Head of caudate nucleus (tissue), 42 donors: ENCODE results near the gene ZSWIM2.
A peak's percentile ranks its signal among the peaks of the same experiment; 100 is the strongest.
"Not testable (repeated sequence)": the region's sequence is repeated elsewhere in the genome, so short reads cannot be mapped to it uniquely, and the experiment has no call there.

ENCODE experiments used
- DNase-seq, 42 donors: peaks; one replicate each; pipeline versions ENCODE4 v3.0.0 to v3.0.0-alpha.2; 2020 to 2021; ENCODE audit warnings: mixed read lengths in 7 of 42
- intact Hi-C: fragments of 100-400 bp; cut with DNase I; formaldehyde crosslinking; loops from one replicate; pipeline ENCODE4 v1.15.0; 2022

ZSWIM2 gene, protein sequence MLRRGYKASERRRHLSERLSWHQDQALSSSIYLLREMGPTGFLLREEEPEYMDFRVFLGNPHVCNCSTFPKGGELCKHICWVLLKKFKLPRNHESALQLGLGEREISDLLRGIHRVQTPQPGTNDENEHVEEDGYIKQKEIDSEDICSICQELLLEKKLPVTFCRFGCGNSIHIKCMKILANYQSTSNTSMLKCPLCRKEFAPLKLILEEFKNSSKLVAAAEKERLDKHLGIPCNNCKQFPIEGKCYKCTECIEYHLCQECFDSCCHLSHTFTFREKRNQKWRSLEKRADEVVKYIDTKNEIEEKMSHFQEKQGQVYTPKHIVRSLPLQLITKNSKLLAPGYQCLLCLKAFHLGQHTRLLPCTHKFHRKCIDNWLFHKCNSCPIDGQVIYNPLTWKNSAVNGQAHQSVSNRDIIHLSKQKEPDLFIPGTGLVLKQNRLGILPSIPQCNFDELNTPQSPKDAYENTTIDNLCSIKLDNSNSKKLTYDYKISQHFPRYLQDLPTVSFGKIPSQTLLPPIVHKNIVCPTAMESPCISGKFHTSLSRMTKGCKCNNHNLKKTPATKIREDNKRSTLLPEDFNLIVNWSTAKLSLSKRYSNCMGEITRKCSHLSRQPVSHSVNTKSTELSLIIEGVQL

GRCh38 chr2:186848873-186849578, at the start of gene ZSWIM2:
Gene ZSWIM2, minus strand, starts transcription at chr2:186849170. Its CDS starts 40 bp downstream, at chr2:186849130.
- peak; percentile 62 to 94 (median 85) for DNase-seq
- intact Hi-C loops: no loop called here

- intact Hi-C loops, DNase-seq: not testable (repeated sequence)
These were observed 47.2 kb upstream of the ZSWIM2 start for GRCh38 chr2:186896220-186896619.

DNA sequence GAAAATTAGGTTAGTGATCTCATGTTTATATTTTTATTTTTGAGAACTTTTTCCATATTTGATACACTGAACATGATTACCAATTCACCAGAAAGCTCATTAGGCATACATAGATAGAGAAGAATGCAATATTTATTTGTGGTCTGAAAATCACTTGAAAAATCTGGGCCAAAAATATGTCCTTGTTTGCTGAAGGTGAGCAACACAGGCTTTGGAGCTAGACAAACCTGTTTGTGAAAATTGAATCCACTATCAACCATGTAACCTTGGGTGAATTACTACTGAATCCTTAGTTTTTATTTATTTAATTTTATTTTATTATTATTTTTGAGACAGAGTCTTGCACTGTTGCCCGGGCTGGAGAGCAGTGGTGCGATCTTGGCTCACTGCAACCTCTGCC, 46.5 kb upstream of the ZSWIM2 start:
- no peak for DNase-seq
- intact Hi-C loops: no loop called here

GRCh38 chr2:186894478-186894877, 45.5 kb upstream of the ZSWIM2 start:
- DNase-seq: no peak
- intact Hi-C loops: no loop called here

- no peak for DNase-seq
- intact Hi-C loops: no loop called here
These were observed 43.9 kb upstream of the ZSWIM2 start for GRCh38 chr2:186892821-186893220.

- DNase-seq: no peak
- intact Hi-C loops: no loop called here
These were observed 42.2 kb upstream of the ZSWIM2 start for GRCh38 chr2:186891185-186891621.

DNA sequence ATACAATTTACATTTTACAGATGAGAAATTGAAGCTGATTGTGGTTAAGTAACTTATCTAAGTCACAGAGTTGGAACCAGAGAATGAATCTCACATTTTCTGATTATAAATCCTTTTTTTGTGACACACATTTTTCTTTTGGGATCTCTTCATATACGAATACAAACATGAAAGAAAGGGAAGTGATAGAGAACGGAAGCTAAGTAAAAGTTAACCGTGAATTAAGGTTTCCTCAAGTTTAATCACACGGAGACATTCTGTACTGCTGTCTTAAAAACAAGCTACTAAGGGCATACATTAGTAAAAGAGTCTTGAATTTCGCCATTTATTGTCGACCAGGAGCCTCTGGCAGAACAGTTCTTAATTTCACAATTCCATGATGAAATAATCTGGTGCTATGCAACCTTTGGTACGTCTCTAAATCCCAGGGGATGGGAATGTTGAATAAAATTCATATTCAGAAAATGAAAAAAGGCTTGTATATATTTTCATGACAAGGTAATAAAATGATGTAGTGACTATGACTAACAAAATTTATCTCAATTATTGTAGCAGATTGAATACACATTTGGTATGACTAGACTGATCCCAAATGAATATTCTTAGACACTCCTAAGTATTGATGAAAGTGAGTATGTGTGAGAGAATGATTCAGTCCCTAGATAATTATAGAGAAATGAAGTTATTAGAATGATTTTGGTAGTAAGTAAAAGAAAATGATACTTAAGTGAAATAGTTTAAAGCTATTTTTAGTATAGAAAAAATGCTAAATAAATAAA, 40.3 kb upstream of the ZSWIM2 start:
- intact Hi-C loops: no loop called here
- no peak for DNase-seq

GRCh38 chr2:186887107-186888090, 38.4 kb upstream of the ZSWIM2 start:
- intact Hi-C loops: no loop called here
- no peak for DNase-seq

DNA sequence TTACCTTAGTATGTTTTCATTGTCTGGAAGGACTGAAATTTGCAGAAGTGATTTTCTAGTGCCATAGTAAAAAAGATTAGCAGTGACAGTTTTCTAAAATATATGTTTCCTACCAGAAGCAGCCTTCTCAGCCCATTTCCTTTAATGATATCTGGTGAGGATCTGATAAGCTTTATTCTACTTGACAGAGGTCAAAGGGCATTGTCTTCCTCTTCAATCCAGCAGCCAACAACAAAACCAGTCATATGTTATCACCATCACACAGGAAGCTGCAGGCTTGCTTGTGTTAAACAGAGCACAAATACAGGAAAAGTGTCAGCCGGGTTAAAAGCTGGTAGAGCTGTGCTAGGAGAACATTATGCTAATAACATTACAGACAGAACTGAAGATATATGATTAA, 35.6 kb upstream of the ZSWIM2 start:
- no peak for DNase-seq
- intact Hi-C loops: no loop called here

GRCh38 chr2:186883666-186884065, 34.7 kb upstream of the ZSWIM2 start:
- intact Hi-C loops: no loop called here
- no peak for DNase-seq

GRCh38 chr2:186882511-186883071, 33.6 kb upstream of the ZSWIM2 start:
- no peak for DNase-seq
- intact Hi-C loops: no loop called here

GRCh38 chr2:186881660-186882059, 32.7 kb upstream of the ZSWIM2 start:
- intact Hi-C loops: no loop called here

GRCh38 chr2:186879312-186879711, 30.3 kb upstream of the ZSWIM2 start:
- no peak for DNase-seq
- intact Hi-C loops: no loop called here

More at GRCh38 chr2:186881660-186882059, 32.7 kb upstream of the ZSWIM2 start:
- no peak for DNase-seq

GRCh38 chr2:186874713-186875112, 25.7 kb upstream of the ZSWIM2 start:
- intact Hi-C loops: no loop called here

DNA sequence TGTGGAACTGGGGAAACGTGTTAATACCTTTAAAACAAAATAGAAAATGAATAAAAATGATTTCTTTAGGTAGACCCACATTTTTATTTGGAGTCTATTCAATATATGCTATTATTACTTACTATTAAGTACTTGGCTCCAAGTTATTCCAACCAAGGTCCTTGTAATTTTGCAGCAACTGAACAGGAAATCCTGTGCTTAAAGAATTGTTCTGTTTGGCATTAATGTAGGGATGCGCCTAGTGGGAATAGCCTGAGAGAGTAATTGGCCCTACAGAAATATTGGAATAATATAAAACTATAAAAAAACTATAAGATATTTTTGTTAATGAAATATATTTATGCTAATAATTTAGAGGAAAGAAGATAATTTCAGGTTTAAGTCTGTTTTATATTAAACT, 22.9 kb upstream of the ZSWIM2 start:
- DNase-seq: no peak
- intact Hi-C loops: no loop called here

More at GRCh38 chr2:186874713-186875112, 25.7 kb upstream of the ZSWIM2 start:
- DNase-seq: no peak

GRCh38 chr2:186868344-186868743, 19.4 kb upstream of the ZSWIM2 start:
- DNase-seq: no peak

DNA sequence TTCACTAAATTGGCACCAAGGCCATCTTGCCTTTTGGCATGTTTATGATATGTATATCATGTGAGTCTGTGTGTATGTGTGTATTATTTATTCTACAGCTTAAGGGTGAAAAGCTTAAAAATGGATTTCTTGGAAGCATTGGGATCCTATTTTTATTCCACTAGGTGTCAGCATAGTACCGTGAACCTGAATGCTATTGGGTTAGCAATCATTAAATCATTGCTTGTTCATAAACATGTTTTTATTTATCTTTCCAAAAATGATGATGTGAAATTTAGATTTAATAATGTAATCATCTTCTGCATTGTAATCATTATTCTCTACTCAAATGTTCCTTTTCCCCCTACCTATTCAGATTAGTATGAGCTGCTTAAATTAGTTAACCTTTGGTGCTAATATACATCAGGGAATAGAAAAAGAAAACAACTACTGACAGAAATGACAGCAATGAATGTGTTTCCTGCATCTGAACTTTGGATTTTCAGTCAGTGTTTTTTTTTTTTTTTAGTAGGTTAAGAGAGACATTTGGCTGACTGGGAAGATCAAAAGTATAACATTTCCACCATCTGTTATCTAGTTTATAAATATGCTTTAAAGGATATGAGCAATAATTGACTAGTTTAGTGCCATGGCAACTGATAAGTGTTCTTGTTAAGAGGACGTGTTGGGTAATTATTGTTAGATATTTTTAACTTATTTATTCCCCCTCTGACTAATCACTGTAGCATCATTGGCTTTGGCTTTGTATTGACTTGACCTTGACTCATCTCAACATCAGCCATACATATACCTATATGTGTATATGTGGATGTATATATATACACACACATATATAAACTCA, 14.1 kb upstream of the ZSWIM2 start:
- DNase-seq: peak in 1 of 42 donors; percentile 22
- intact Hi-C loops: loop anchor here (10.0 kb wide), 1 partner anchor 592 kb away; no protein-coding TSS in a partner anchor

More at GRCh38 chr2:186868344-186868743, 19.4 kb upstream of the ZSWIM2 start:
- intact Hi-C loops: loop anchor here (10.0 kb wide), 1 partner anchor 586 kb away; no protein-coding TSS in a partner anchor
